GOT3 (cell line): Measurements from ENCODE around the gene WEE2.
"Not testable (repeated sequence)": the region's sequence is repeated elsewhere in the genome, so short reads cannot be mapped to it uniquely, and the experiment has no call there.

ENCODE experiments used
- DNase-seq: peaks from one replicate; lab custom pipeline; 2025; ENCODE audit warnings: mixed read lengths; lab: John Stamatoyannopoulos, UW

Gene WEE2

DNA sequence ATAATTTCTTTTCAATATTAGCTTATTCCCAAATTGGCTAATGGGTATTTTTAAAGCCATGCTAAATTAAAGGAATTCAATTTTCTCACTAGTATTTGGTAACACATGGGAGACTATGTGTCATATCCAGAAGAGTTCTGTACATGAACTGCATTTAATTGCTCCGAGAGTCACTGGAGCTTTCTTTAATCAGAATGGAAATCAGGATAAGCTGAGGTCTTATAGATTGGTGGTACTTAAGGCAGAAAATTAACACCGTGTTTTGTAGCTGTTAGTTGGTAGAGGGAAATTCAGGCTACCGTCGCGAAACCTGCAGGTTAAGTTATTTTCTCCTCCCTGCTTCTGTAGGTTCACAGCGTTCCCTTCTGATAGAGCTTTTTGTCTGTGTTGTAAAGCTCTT, at the start of gene WEE2:
TSS of gene WEE2 (plus strand) at position 3 of the 400 bp plus-strand sequence. CDS start 406 bp downstream, outside the sequence.
- DNase-seq, result no peak

DNA sequence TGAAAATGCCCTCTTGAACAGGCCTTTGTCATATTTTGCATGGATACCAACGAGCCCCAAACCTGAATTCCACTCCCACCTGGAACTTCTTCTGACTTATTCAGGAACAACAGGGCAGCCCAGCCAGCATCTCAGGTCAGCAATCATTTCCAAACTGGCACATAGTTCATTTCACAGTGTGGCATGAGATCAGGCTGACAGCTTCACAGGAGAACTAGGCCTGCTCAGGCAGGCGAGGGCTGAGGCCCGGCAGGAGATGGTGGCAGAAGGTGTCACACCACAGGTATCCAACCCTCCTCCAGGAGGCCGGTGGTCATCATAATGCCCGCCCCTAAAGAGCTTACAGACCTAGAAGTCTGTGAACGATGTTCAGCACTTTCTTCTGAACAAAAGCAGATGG, 48.7 kb upstream of the WEE2 start:
- DNase-seq, result no peak

DNA sequence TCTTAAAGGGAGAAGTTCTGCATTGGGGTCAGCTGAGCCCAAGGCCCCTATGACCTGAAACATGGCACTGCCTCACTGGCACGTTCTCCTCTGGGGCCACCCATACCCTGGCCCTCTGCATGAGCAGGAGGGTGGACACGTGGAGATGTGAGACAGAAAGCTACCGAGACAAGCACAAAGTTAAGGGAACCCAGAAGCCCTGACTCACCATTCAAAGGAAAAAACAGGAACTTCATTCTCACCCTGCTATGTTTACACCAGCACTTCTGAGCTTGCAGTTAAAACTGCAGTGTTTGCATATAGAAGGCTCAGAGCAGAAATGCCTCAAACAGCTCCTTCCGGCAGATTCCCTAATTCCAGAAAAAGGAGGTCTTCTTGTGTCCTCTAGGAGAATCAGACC, 47.9 kb upstream of the WEE2 start:
- DNase-seq, result no peak

DNA sequence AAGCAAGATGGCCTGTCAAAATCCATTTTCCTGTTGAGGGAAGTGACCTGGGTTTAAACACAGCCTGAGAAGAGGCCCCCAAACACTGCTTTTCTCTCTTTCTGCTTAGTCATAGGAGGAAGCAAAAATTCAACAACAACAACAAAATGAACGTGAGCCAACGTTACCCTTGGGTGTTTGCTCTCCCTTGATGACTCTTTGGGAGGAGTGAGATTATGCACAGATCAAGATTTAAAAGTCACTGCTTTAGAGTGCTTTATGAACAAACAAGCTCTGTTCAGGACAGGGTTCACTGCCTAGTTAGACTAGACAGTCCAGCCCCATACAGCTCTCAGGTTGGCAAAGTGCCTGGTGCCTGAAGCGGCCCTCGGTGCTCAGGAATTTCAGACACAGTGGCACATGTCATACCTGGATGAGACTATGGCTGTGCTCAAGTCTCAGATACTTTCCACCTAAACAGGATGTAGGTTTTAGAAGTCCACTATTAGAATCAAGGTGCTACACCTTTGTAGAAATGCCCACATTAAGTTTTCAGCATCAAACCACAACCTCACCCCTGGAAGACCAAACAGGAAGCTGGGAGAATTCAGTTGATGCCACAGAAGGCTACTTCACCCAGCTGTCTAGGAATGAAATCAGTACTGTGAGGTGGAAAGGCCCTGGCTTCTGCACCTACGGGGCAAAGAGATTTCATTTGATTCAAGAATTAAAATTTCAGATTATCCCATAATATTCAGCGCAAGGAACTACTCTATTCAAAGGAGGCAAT, 44.9 kb upstream of the WEE2 start:
- DNase-seq, result no peak

DNA sequence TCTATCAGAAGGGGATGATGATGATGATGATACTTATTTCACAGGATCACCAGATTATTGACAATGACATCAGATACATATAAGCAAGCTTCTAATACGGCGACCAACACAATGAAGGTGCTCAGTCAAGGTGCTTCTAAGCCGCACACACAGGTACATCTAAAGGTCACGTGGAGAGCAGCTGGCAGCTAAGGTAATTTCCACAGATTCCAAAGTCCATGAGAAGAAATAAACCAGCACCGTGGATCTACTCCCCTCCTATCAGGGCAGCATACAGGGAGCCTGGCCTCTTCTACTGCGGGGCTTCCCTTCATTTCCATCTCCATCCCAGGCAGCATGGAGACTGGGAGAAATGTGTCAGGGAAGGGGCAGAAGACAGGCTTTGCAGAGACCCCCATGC, 43.7 kb upstream of the WEE2 start:
- no peak for DNase-seq

DNA sequence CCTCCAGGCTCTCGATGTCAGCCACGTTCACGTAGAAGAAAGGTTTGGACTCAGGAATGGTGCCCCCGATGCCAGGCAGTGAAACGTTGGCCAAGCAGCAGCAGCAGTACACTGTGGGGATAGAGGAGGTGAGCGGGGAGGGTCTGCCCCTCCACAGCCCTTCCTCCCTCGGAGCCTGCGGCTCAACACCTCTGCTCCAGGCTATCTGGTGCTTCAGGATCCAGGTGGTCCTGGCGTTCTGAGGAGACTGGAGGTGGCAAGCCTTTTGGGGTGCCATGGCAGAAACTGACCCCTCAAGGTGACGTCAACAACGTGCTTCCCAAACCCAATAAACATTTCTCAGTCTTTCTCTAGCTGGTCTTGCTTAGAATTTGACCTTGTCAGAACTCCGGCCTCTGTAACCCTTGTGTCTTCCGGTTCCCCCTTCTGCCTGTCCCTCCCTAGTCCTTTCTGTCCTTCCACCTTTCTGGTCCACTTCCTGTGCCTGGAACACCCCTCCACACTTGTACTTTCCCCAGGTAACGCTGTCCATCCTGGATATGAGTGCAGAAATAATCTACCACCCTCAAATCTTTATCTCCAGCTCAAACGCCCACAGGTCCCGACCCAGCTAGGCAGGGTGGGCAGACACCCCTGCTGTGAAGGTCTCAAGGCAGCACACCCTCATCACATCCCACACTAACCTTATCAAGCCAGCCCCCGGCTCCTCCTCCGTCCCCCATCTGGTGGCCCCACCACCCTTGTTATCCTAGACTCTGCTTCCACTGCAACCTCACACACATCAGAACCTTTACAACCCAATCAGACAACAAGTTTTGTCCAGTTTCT, 42.7 kb upstream of the WEE2 start:
- no peak for DNase-seq

DNA sequence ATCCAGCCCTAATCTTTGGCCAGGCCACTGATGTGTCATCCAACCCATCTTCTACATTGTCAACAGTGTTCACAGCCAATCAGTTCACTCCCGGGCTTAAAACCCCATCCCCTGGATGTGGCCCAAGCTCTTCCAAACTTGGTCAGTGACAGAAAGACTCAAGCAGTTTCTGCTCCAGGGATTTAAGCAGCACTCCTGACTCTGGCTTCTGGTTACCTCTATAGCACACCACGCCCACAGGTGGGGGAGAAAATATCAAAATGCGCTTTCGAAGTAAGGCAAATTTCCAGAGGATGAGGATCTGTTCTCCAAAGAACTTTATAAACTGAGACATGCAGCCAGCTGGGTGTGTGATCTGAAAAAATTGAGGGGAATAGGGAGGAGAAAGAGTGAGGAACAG, 42.1 kb upstream of the WEE2 start:
- no peak for DNase-seq

DNA sequence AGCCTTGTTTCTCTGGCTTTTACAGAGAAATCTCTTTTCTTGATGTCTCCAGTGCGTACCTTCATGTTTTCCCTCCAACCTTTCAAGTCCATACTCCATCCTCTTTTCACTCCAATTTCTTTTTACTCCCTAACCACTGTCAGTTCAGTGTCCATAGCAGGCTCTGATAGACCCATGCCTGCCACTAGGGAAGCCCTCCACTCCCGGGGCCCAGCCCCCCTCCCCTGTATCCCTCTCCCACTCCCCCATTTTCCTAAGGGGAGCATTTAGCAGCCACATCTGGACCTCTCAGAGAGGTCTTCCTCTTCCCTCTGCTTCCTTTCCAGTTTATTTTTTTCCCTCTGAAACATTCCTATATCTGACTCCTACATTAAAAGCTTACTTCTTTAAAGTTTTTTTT, 39.3 kb upstream of the WEE2 start:
- no peak for DNase-seq

DNA sequence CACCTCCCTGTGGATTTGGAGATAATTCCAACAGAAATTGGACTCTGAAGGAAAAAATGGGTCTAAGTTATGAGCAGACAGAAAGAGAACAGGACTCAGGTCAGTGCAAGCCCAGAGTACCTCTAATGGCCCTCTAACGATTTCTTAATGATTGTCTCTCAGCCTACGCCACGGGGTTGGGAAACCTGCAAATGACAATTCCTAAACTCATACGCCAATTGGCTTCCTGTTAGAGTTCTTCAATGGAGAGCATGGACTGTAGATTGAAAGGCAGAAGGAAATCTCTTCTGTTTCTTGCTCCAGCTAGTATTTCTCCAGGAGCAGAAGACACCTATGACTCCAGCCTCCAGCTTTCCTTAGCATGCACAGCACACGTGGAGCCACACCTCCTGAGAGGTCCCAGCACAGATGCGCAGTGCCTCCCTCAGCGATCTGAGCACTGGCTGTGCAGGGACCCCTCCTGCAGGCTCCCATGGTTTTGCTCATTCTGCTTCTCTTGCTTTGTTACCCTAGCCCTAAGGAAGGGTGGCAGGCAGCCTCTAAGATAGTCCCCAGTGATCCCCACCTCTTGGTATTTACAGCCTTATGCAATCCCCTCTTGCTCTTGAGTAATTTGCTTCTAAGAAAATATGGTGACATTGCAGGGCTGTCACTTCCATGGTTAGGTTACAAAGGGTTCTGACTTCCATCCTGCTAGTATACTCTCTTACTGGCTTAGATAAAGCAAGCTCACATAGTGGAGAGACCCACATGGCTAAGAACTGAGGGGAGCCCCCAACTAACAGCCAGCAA, 36.3 kb upstream of the WEE2 start:
- DNase-seq, result no peak

DNA sequence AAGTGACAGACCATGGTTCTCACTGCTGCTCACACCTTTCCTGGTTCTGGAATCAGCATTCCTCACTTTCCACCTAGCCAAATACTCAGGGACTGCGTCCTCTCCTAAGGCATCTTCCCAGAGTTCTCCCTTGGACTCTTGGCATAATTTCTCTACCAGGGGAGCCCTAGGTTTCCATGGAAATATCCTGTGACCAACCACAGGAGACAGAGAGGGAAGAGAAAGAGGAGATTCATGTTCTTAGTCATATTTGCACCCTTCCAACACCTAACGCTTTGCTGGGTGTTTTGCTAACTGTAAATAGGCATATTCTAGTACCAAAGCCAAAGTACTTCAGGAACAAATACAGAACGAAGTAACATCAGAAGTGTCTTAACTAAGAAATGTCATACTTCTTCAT, 34.8 kb upstream of the WEE2 start:
- DNase-seq, result no peak

DNA sequence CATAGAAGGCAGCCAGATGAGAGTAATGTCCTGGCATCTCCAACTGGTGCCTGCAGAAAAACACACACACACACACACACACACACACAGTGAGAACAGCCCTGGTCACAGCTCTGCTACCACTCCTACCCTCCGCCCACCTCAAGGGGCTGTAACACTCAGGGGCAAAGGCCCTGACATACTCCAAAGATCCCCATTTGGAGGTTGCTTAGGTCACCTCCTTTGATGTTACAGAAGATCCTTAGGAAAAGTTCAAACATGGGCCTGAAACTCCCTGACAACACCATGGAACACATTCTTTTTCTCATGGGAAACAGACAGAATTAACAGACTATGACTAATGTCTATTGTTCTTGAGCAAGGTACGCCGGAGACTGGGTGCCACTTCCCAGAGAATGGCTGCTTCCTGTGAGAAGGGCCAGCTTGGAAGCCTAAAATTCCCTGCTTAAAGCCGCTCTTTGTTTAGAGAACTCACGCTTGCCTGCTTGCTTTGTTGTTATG, 33.9 kb upstream of the WEE2 start:
- no peak for DNase-seq

DNA sequence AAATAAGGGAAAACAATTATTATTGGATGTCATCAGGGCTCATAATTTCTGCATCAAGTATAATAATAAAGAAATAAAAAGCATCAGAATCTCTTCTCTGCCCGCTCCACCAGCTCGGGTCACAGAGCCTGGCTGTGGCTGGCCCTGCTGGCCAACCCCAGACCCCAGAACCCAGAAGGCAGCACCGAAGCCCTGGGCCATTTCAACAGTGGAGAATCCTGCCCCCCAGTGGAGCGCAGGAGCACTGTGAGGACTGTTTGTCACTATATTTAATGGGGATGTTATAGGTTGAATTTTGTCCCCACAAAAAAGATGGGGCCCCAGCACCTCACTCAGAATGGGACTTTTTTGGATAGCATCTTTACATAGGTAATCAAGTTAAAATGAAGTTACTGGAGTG, 33.5 kb upstream of the WEE2 start:
- DNase-seq, result no peak

DNA sequence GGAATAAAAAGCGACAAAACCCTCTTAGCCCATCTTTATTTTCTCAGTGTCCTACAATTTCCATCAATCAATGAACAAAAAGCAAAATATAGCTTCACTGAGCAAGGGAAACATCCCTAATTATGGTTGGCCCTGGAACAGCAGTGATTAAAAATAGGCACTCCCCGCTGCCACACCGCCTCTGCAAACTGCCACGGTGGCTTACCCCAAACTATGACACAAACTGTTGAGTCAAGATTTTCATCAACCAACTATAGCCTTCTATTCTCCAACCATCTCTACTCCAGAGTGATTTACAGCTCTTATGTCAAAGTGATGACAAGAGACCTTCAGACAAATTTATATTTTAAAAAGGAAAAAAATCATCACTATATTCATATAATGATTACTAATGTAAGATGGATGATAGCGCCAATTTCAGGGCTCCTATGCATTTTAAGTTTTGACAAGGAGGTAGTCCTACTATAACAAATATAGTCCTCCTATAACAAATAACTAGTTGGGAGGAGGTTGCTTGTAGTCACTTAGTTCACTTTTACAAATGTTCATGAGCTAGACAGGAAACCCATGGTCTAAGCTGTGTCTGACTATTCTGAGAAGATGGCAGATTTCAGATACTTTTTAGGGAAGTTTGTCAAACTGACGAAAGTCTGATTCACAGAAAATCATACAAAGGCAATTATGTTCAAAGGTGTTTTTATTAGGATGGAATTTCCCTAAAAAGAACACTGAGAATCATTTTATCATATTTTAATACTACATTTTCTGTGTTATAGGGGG, 32.5 kb upstream of the WEE2 start:
- DNase-seq, result no peak

DNA sequence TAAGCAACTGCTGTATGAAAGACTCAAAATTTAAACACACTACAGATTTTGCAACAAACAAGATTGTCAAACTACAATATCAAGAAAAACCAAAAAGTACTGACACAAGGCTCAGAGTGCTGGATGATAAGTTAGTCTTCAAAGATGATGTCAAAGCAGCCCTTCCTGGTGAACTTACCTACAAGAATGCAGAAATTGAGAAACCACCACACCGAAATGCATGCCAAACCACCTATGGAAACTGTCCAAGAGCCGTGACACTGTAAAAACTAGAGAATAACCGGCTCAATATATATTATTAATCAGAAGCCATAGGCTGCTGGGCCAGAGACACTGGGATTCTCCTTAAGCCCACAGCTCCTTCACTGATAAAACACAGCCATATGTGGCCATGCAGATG, 31.5 kb upstream of the WEE2 start:
- no peak for DNase-seq

DNA sequence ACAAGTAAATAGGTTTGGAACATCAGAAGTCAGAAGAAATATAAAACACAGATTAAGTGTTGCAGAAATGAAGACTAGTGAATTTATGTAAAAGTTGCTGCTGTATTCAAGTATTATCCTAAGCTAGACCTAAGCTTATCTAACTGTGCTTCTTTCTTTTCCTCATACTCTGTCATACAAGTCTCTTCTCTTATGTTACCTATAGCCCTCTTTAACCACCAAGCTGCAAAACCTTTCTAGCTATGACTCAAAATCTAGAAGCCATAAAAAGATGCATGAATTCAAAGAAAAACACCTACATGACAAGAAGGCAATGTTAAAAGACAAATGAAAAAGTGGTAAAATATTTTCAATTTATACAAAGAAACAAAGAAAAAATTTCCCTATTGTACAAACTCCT, 29.1 kb upstream of the WEE2 start:
- DNase-seq, result no peak

DNA sequence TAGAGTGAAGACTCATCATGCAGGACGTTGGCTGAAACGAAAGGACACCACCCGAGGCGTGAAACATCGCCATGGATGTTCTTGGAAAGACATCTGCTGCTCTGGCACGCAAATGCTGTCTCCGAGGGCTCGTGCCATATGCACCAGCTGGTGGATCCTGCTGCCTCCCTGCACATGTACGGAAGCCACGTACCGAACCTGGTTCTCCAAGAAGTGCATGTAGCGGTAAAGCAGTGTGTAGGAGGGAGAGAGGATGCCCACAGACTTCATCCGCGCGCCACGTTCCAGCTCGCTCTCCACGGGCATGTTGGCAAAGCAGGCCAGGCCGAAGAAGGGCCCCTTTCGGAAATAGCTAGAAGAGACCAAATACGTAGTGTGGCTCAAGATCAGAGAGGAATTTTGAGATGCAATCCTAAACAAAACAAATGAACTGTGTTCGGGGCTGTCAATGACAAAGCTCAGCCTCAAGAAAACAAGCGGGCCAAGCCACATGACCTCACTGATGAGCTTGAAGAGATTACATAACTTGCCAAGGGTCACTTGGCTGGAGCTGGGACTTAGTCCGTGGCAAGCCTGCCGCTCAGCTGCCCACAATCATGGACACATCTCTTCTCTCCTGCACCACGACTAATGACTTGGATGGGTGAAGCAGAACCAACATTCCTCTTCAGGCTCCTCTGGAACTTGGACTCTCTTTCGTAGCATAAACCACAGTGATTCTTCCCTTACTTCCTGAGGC, 22.7 kb upstream of the WEE2 start:
- no peak for DNase-seq

DNA sequence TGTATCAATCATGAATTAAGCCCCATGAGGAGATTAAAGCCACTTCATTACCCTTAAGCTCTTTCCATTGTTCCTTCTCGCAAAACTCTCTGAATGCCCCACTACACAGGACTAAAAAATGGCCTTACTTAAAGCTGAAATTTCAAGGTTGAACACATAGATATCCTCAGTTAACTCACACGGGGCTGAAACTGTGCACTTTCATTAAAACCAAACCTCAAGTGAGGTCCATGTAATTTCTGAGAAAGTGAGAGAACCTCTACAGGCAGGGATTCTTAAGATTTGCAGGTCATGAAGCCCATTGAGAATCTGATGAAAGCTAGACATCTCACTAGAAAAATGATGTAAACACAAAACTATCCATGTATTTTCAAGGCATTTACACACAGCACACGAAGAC, 22.1 kb upstream of the WEE2 start:
- no peak for DNase-seq

DNA sequence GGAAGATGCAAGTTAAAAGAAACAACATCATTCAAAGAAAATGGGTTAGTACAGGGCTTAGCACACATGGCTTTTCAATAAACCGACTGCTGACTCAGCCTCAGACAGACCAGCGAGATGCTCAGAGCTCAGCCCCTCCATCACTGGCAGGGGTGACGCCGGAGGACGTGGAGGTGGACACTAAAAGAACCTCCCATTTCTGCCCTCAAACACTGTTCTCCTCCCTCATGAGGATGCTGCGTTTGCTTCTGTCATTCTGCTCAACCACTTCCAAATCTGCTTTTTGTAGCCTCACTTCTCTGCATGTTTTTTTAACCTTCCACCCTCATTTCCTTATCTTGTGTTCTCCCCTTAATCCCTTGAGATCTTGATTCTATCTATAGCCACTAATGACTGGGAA, 21.5 kb upstream of the WEE2 start:
- no peak for DNase-seq

DNA sequence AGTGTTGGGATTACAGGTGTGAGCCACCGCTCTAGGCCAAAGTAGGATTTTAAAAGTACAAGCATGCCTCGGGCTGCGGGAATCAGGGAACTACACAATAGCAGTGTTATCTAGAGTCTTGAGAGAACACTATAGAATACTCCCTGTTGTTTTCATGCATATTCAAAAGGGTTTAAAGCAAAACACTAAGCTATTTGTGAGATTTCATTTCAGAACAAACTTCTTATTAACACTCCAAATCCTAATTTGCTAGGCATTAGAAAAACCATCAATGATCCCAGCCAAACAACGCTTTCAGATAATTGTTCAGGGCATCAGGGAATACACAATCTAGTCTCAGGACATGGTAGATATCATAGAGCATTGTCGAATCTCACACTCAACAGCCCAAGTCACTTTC, 20.1 kb upstream of the WEE2 start:
- DNase-seq, result no peak

DNA sequence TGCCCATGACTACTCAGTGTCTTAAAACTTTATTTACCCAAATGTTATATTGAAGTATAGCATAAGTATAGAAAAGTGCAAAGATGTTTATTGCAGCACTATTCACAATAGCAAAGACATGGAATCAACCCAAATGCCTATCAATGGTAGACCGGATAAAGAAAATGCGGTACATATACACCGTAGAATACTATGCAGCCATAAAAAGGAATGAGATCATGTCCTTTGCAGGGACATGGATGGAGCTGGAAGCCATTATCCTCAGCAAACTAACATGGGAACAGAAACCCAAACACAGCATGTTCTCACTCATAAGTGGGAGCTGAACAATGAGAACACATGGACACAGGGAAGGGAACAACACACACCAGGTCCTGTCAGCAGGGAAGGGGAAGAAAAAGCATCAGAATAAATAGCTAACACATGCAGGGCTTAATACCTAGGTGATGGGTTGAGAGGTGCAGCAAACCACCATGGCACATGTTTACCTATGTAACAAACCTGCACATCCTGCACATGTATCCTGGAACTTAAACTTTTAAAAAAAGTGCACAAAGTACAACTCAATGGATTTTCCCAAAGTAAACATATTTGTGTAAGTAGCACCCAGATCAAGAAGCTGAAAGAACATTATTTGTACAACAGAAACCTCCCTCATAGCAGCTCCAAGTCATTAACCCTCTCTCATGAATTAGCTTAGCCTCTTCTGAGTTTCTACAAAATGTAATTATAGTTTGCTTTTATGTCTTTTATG, 18.9 kb upstream of the WEE2 start:
- not testable (repeated sequence) for DNase-seq
